D341Med (cell line): Measurements from ENCODE around the gene VEGFD.

ENCODE experiments used
- DNase-seq: peaks from one replicate; pipeline ENCODE4 v3.0.0; 2012; ENCODE audit warnings: low spot score

Gene VEGFD

GRCh38 chrX:15359701-15360100 lies 24.5 kb downstream of the VEGFD start:
- DNase-seq = no peak

GRCh38 chrX:15358533-15358932 lies 25.7 kb downstream of the VEGFD start:
- DNase-seq = no peak

DNA sequence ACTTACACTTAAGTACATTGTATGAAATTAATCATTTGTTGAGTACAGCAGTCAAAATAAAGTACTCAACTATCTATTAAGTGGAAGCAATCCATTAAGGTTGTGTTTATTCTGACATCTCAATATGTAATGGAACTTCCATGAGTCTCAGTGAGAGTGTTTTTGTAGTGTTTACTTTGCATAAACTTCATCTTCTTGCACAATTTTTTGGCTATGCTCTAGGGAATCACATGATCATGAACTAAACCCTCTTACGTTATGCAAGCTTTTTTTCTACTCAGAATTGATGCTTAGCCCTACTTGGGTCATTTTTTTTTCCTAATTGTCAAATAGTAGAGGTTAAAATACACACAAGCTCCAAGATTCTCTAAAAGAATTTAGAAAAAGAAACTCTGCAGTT lies 27.8 kb downstream of the VEGFD start:
- DNase-seq = no peak

DNA sequence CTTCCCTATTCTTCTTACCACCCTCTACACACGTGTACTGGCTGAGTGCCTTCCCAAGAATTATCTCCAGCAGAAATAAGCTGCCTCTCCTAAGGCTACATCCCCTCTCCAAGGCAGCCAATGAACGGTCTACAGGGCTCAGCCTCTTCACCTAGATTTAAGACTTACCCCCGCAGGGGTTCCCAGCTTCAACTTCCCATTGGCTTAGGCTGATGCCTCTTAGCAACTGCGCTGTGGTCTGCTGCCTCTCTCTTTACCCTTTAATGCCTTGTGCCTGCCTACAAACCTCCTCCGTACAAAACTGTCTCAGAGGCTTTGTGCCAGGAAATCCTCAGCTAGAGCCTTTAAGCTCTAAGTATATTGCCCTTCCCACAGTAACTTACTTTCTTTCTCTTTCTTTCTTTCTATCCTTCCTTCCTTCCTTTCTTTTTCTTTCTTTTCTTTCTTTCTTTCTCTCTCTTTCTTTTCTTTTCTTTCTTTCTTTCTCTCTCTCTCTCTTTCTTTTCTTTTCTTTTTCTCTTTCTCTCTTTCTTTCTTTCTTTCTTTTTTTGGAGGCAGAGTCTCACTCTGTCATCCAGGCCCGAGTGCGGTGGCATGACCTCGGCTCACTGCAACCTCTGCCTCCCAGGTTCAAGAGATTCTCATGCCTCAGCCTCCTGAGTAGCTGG lies 33.8 kb downstream of the VEGFD start:
- DNase-seq = peak; percentile 53

DNA sequence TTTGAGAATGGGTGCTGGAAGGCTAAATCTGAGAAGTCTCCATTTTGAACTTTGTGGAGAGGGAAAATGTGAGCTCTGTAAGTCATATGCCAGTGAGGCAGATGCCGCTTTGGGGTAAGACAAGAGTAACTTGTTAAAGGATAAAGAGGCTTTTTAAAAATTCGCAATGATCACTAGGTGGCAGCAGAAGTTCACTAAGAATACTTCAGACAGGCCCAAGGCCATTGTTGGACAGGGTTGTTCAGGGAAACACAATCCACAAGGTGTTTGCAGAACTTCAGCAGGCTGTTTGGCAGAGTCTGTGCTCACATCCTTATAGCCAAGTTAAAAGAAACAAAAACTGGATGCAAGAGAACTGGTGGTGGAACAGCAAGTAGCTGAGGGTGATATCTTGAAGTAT lies 35.2 kb downstream of the VEGFD start:
- DNase-seq = peak; percentile 52

DNA sequence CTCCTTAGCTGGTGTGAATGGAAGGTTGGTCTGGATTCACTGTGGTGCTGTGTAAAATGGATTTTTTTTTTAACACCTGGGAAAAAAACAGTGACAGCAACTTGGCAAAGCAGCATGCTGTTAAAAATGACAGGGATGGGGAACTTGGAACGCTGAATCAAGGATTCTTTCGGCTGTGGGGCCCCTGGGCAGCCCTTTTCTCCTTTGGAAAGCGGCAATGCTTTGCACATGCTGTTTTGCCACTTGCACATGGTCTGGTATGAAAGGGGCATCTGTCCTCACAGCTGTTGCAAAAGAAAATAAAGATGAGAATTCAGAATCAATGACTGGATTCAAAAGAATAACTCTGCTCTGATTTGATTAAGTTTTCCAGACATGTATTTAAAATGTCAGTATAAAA lies 38.2 kb downstream of the VEGFD start:
- DNase-seq = no peak

GRCh38 chrX:15344106-15344505 lies 40.1 kb downstream of the VEGFD start:
- no peak for DNase-seq

GRCh38 chrX:15343075-15343476 lies 41.1 kb downstream of the VEGFD start:
- no peak for DNase-seq

DNA sequence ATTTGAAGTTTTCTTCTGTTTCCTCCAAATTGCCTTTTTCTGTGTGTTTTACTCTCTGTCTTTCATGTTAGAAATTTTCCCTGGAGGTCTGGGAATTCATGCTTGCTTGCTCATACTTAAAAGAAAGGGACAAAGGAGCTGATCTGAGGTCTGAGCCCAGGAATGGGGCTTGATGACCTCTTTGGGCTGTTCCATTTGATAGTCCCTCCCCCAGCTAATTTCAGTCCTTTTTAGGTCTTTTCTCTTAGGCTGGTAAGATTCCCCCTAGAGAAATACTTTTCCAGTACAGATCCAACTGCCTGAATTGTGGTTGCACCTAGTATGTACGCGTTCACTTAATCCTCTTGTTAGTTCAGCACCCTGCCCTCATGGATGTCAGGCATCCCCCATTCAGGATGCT lies 43.3 kb downstream of the VEGFD start:
- DNase-seq = no peak

DNA sequence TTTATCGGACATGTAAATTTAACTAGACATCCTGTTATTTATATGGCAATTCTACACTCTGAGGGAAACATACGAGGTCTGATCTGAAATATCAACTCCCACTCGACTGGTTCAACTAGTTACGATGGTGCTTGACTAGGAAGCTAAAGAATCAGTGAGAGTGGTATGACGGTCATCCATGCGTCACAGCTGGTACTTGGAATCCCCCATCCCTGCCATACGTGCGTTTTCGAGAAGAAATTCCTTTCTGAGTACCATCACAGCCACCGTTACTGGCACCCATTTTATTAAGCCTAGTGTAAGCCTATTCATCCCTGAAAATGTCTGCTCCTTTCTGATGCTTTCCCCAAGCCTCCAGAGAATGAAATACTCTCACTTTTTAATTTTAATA lies 48.2 kb downstream of the VEGFD start:
- DNase-seq = peak; percentile 13

DNA sequence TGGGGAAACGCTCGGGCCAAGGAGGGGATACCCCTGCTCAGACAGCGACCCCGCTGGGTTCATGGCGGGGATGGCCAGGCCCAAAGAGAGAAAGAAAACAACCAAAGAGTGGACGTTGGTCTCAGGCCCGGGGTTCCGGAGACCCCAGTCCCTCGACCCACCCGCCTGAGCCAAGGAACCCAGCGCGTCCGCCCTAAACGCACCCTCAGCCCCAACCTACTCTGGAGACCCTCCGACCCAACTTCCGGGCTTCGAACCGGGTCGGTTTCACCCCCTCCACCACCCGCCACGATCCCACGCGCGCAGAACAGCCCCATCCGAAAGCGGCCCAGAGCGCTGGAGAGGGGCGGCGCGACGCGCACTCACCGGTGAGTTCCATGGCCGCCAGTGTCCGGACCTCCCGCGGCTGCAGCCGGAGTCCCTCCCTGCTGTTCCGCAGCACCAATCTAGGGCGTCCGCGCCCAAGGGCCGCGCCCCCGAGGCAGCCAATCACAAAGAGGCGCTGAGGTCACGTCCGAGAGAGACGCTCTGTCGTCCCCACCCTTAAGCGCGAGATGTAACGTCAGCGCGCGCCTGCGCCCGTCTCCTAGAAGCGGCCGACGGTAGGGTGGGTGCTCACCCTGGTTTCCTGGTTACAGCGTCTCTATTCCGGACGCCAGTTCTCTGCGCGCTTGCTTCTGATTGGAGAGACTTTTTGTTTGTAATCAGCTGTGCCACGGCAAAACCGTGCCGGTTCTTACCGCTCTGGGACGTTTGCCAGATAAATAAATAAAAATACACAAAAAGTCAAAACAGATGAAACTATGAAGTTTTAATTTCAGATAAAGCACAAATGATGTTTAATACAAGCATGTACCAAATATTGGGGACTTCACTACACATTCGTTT lies 48.8 kb downstream of the VEGFD start, which contains the start of gene PIGA:
Gene PIGA, minus strand, starts transcription at position 389 of the 888 bp plus-strand sequence. CDS start 3,593 bp downstream, outside the sequence.
- peak; percentile 93 for DNase-seq

DNA sequence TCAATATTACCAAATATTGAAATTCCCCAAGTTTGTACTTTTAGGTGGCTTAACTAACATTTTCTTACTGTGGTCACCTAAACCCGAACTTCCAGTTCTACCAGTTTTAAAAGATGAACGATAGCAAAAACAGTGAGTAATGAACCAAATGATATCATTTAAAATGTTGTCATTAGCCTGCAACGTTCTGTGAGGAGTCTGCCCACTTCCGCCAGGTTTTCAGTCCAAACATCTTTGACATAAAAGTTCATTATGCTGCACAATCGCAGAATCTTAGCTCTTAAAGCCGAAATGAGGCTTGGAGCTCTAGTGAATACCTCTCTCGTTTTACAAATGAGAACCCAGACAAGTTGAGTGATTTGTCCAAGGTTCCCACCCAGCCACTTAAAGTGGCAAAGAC lies 49.7 kb downstream of the VEGFD start:
- no peak for DNase-seq

- DNase-seq = no peak
Measured at GRCh38 chrX:15328821-15329220, 55.4 kb downstream of the VEGFD start.

DNA sequence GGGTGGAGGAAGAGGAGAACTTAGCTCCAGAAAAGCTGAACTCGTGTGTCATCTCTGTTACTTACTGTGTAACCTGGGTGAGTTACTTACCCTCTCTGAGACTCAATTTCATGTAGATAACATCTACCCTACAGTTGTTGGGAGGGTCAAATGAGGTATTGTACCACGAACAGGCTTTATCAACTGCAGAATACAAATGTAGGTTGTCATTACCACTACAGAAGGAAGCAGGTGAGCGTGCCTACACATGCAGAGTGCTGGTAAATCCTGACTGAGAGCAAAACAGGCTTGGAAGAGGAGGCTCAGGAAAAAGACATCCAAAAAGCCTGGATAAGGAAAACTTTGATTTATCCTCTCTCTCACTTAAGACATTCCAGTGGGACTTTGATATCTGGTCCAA lies 56.1 kb downstream of the VEGFD start:
- DNase-seq = no peak

DNA sequence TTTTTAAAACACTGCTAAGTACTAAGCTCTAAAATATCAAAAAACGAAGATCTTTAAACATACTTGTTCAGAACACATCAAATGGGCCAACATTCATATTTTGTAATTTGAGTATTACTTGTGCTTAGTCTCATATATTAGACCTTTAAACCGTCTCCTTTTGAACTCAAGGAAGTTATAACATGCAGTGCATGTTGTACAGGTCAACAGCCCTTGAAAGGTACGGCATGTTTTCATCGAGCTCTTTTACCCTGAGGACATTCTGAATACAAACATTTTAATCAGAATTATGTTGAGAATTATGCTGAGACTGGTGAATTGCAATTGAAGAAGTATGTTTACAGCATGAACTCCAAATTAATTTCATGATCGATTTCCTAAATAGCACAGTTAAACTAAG lies 61.7 kb downstream of the VEGFD start:
- no peak for DNase-seq

DNA sequence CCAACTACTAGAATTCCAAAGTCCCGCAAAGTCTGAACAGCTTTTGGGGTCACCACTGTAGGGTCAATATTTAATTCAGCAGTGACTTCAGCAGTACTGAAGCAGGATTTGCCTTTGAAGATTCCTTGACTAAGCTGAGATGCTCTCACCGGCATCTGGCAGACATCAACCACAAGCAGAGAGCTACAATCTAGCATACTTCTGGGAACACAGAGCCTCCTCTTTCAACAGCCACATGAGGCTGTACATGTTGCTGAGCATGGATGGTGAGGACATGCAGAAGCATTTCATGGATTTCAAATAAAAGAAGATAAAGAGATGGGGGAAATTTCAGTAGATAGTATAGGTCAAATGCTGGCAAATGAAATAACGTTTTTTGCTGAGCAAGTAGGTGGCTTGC lies 62.1 kb downstream of the VEGFD start:
- DNase-seq = no peak

GRCh38 chrX:15321447-15321846 lies 62.8 kb downstream of the VEGFD start:
- no peak for DNase-seq

GRCh38 chrX:15320297-15320696 lies 63.9 kb downstream of the VEGFD start:
- DNase-seq = no peak

DNA sequence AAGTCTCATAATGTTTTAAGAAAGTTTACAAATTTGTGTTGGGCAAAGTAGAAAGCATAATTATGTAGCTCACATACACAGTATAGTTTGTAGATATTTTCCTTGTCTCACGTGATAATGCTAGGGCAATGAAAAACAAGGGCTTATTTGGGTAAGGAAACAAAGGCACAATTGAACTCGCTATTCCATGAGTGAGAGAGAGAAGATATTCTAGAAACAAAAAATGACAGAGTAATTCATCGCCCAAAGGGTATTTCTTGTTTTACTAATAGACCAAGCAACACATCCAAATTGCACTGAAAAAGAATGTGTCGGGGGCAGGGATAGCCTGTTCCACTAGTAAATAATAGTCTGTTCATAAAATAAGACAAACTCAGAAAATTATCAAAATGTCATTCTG lies 65.1 kb downstream of the VEGFD start:
- no peak for DNase-seq

- DNase-seq = no peak
Measured at GRCh38 chrX:15315509-15315908, 68.7 kb downstream of the VEGFD start, which contains the start of gene ASB11. Gene ASB11 (minus strand): TSS chrX:15315640. CDS start chrX:15315605, 35 bp downstream.

DNA sequence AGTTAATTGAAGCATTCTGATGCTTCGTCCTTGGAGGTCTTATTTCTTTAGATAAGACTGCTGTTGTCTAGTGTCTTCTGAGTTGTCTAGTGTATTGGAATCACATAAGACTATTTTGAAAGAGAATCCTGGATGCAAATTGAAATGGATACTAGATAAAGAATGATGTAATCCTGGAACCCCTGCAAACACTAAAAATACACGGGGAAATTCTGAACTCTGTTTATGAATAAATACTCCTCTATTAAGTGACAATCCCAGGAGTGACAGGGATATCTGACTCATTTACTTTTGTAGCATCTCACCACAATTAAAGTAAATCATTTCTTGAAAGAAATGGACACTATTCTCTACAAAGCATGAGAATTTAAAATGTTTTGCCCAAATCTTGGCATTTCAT lies 69.7 kb downstream of the VEGFD start:
- no peak for DNase-seq

GRCh38 chrX:15311119-15311518 lies 73.1 kb downstream of the VEGFD start:
- DNase-seq = no peak

DNA sequence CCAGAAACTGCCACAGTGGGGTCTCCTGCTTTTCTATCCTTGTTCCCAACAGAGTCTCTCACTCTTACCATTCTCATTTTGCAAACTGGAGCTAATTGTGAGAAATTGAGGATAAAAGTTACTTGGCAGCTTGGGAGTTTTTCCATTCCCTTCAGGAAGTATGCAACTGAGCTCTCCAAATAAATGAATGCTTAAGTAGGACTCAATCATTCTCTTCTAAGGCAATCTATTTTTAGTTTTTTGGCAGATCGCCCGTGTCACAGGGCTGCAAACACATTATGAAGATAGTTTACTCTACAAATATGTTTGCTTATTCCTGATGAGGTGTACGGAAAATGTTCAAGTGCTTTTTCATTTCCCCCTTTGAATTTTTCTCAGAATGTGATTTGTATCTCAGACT lies 74.1 kb downstream of the VEGFD start:
- DNase-seq = no peak
